Stimulated activated CD8-positive, alpha-beta memory T cell treated with anti-CD3 and anti-CD28 coated beads, Interleukin-15, amount 100 ng/mL, for 24 hours (primary cell): ENCODE measurements around the gene PRSS57.
"Not testable (repeated sequence)": the region's sequence is repeated elsewhere in the genome, so short reads cannot be mapped to it uniquely, and the experiment has no call there.

ENCODE experiments used
- DNase-seq: peaks from one replicate; pipeline ENCODE4 v3.0.0-alpha.2; 2020; ENCODE audit warnings: low read depth

The PRSS57 gene

DNA sequence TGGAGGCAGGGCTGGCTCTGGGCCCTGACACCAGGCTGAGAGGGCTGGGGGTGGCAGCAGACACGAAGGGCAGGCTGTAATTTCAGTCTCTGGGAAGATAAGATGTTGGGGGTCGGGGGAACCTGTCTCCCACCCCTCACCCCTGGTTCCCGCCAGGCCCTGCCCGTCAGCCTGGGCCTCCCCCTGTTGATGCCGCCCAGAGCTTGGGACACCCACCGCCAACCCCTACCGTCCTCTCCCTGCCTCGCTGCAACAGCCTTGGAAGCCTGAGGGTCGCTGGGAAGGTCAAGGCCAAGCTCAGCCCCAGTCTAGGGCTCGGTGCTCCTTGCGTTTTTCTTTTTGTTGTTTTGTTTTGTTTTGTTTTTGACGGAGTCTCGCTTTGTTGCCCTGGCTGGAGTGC is 28.0 kb upstream of the PRSS57 start:
- no peak for DNase-seq

- no peak for DNase-seq
These were observed 27.4 kb upstream of the PRSS57 start for GRCh38 chr19:722553-723101.

- DNase-seq = no peak
These were observed 25.3 kb upstream of the PRSS57 start for GRCh38 chr19:720345-721160.

- DNase-seq = no peak
These were observed 24.5 kb upstream of the PRSS57 start for GRCh38 chr19:719636-720344.

DNA sequence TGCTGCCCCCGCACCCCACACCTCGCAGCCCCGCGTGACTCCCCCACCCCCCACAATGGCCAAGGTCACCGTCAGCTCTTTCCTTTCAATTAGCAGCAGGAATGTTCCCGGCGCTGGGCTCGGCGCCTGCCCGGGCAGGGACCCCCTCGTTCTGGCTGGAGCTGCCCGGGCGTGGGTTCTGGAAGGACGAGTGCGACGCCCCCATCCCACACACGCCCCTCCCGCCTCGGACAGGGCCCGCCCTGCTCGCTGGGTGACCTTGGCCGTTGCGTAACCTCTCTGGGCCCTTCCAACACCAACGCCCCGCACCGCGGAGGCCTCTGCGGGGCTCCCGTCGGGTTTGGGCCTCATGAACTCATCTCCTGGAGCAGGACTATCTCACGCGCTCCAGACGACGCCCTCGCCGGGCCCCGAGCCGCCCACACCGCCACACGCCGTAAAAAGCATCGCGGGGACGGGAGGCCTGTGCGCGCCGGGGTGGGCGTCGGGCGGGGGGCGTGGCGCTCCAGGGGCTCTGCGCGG is 23.8 kb upstream of the PRSS57 start:
- DNase-seq = no peak

DNA sequence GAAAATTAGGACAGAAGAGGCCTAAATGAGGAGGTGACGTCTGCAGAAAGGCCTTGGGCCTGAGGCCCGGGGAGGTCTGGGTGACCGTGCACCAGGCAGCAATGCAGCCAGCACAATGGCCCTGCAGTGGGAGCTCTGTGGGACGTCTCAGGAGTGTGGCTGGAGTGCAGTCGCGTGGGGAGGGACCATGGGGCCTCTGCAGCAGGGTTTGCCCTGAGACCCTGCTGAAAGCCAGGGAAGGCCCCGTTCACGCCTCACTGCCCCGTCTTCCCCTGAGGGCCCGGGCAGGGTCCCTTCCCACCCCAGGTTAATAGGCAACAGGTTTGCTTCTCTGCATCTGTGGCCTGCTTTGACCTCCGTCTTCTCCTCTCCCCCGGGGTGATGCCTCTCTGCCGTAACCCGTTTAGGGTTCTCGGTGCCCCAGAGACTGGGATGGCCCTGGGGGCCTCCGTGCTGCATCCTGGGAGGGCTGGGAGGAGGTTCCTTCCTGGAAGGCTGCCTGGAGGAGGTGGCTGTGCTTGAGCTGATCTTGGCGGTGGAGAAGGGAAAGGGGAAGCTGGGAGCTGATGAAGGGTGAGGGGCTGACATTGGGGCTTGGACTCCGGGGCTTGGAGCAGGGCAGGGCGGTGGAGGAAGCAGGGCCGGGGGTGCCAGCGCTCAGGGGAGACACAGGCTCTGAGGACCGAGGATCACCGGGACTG is 23.1 kb upstream of the PRSS57 start:
- no peak for DNase-seq

DNA sequence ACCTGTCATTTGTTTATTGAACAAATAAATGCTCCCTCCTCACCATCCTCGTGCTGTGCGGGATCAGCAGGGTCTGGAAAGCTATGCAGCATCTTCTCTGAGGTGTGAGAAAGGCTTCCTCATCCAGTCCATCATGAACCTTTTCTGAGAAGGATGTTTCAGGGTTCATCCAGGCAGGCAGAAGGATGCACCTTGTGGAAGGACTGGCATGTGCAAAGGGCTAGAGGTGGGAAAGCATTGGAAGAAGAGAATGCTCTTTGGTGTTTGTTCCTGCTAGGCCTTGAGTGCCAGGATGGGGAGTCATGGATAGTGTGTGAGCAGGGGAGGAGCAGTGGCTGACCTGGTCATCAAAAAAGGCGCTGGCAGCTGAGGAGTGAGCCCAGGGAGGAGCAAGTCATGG is 20.1 kb upstream of the PRSS57 start:
- no peak for DNase-seq

DNA sequence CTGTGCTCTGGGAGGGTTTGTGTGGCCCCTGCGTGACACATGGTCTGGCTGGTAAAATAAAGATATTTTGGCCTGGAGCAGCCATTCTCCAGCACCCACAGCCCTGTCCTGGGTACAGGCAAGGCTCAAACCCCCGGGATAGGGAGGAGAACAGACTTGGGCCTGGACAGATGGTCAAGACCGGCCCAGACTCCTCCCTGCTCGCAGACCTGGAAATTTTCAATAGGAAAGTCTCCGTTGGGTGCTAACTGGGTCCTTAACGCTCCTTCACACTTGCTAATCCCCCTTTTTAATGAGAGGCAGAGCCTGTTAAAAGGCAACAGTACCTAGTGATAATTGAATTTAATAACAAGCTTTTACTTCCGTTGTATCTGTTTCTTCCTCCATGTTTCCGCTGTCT is 16.0 kb upstream of the PRSS57 start:
- DNase-seq = no peak

DNA sequence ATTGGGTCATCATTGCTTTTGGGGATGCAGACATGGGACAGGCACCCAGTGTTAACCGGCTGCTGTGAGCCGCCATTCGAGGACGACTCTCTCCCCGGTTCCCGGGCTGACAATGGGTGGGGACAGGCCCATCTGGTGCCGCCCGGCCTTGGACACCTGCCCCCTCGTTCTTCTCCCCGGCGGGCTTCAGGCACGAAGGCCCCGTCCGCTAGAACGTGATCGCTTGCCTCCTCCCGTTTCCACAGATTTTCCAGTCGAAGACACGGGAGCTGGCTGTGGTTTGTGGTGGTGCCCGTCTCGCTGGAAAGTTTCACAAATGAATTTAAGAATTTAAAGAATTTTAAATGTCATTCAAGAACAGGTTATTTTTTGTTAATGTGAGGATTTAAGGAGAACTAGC is 15.5 kb upstream of the PRSS57 start:
- DNase-seq = no peak

DNA sequence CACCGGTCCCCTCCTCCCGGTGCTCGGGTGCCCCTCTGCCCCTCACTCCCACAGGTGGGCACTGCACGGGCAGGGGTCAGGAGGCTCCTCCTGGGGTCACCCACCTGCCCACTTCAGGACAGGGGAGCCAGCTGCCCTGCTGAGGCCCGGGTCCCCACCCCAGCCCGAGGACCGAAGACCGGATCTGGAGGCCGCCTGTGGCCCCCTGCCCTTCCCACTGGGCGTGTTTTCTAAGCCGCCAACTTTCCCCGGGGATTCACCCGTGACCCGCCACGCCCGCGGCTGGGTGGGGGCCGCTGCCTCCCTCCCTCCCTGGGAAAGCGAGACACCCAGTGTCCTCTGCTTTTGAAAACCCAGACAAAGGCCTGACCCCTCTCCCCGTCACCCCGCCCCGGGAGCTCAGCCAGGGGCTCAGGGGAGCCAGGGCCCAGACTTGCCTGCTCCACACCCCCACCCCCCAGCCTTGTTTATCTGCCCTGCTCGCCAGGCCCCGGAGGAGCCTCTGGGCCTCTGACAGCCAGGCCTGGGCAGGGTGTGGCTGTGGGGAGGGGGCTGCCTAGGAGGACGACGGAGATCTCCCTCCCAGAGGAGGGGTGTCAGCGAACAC is 14.8 kb upstream of the PRSS57 start:
- DNase-seq = no peak

DNA sequence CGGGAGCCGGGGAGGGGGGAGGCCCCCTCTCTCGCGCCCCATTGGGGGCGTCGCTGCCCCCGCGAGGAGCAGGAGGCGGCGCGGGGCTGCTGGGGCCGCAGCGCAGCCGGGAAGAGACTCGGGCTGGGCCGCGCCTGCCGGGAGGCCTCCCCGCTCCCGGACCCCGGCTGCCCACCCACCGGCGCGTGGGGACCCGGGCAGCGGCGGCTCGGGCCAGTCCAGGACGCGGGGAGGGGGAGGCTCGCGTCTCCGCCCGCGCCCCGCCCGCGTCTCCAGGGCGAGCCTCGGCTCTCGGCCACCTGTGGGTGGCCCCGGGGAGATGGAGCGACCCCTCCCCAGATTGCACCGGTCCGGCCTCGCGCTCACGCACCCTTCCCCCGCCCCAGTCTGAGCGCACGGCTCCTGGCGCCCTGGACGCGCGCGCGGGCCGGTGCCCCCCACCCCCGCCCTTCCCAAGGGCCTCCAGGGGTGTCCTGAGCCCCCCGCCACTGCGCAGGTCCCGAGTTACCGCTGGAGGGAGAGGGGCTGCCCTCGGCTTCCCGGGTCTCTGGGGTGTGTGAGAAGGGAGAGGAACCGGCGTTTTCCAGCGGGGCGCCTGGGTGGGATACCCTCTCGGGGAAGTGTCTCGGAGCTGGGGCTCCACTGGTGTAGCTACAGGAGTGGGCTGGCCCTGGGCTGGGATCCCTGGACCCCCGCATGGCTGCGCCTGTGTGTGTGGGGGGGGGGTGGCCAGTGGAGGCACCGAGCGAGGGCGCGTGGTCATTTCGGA is 14.1 kb upstream of the PRSS57 start:
- no peak for DNase-seq

DNA sequence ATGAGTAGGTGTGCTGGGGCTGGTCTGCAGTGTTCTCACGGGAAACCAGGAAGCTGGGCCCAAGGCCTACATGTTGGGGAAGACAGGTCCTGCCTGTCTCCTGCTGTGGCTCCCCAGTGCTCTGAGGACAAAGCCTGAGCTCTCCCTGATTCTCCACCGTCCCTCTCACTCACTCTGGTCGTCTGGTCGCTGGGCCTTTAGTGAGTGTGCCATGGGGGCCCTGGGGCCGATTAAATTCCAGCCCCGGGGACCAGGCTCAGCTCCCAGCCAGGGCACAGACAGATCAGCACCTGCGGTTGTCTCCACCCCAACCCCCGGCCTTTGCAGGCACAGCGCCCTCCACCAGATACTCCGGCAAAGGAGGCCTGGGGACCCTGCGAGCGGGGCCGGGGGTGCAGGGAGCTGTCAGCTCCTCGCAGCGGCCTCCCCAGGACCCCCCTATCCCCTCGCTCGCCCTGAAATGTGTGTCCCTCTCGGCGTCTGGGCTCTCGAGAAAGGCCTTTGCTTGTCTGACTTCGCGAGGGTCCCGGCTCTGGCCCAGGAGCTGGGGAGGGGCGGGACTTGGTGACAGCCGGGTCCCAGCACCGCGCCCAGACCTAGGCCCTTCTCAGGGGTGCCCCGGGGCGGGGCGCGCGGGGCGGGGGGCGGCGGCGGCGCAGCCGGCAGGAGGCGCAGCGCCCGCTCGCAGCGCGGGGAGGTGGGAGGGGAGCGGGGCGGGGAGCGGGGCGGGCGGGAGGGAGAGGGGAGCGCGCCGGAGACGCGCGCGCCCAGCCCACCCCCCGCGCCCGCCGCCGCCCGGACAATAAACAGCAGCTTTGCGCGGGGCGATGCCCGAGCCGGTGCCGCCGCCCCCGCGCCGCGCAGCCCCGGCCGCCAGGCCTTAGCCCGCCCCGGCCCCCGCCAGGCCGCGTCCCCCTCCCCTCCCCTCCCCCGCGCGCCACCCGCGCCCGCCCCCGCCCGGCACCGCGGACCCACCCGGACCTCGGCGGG is 13.2 kb upstream of the PRSS57 start, which contains the start of gene PALM:
TSS of gene PALM (plus strand) at position 782 of the 990 bp plus-strand sequence. CDS start 212 bp downstream, outside the sequence.
- DNase-seq = no peak

GRCh38 chr19:704447-704741 is 9.1 kb upstream of the PRSS57 start:
- no peak for DNase-seq

DNA sequence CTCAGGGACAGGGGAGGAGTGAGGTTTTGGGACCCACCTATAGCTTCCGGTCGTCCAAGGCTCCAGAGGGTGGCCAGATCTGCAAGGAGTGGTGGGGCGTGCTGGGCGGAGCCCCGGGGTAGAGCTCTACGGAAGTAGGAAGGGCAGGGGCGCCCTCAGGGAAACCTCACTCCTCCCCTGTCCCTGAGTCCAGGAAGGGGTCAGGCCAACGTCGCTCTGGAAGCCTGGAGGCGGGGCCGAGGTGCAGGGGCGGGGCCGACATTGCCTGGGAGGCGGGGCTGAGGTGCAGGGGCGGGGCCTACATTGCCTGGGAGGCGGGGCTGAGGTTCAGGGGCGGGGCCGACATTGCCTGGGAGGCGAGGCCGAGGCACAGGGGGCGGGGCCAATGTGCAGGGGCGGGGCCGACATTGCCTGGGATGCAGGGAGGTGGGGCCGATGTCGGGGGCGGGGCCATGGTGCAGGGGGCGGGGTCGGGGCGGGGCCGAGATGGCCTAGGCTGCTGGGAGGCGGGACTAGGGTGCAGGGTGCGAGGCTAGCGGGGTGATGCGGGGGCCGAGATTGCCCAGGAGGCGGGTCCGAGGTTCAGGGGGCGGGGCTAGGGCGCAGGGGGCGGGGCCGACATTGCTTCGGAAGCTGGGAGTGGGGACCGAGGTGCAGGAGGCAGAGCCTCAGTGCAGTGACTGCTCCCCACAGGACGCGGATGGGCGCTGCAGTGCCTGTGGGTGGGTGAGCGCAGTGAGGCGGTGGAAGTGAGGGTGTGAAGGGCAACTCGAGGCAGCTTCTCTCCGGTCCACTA is 8.6 kb upstream of the PRSS57 start:
- peak; percentile 39 for DNase-seq

GRCh38 chr19:703329-703650 is 8.0 kb upstream of the PRSS57 start:
- DNase-seq = no peak

GRCh38 chr19:702847-703246 is 7.6 kb upstream of the PRSS57 start:
- DNase-seq = not testable (repeated sequence)

DNA sequence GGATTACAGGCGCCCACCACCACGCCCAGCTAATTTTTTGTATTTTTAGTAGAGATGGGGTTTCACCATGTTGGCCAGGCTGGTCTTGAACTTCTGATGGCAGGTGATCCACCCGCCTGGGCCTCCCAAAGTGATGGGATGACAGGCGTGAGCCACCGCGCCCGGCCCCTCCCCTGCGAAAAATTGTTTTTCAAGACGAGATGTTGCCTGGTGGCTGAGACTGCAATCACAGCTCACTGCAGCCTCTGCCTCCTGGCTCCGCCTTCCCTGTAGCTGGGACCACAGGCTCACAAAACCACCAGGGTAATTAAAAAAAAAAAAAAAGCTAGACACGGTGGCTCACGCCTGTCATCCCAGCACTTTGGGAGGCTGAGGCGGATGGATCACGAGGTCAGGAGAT is 4.6 kb upstream of the PRSS57 start:
- DNase-seq = not testable (repeated sequence)

DNA sequence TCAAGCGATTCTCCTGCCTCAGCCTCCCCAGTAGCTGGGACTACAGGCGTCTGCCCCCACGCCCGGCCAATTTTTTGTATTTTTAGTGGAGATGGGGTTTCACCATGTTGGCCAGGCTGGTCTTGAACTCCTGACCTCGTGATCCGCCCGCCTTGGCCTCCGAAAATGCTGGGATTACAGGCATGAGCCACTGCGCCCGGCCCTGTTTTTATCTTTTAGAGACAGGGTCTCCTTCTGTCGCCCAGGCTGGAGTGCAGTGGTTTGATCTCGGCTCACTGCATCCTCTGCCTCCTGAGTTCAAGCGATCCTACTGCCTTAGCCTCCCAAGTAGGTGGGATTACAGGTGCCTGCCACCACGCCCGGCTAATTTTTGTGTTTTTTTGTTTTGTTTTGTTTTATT is 3.3 kb upstream of the PRSS57 start:
- not testable (repeated sequence) for DNase-seq
